C4-2B (cell line): Measurements from ENCODE around the gene MAP2K2.

ENCODE experiments used
- ZFX ChIP-seq: fragments of 450-650 bp; IDR thresholded peaks from 2 replicates; pipeline ENCODE4 v1.6.1; 2017
- TF ChIP-seq, protein P1 (sequence below): fragments of 450-650 bp; conservative IDR thresholded peaks from 2 replicates; pipeline ENCODE4 v1.5.1; 2017; ENCODE audit warnings: mild to moderate bottlenecking

GRCh38 chr19:4051175-4052101, 72.5 kb downstream of the MAP2K2 start:
- TF ChIP-seq, protein P1, sequence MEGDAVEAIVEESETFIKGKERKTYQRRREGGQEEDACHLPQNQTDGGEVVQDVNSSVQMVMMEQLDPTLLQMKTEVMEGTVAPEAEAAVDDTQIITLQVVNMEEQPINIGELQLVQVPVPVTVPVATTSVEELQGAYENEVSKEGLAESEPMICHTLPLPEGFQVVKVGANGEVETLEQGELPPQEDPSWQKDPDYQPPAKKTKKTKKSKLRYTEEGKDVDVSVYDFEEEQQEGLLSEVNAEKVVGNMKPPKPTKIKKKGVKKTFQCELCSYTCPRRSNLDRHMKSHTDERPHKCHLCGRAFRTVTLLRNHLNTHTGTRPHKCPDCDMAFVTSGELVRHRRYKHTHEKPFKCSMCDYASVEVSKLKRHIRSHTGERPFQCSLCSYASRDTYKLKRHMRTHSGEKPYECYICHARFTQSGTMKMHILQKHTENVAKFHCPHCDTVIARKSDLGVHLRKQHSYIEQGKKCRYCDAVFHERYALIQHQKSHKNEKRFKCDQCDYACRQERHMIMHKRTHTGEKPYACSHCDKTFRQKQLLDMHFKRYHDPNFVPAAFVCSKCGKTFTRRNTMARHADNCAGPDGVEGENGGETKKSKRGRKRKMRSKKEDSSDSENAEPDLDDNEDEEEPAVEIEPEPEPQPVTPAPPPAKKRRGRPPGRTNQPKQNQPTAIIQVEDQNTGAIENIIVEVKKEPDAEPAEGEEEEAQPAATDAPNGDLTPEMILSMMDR, result no peak
- no peak for TF ChIP-seq ZFX
